GM23338 (cell line): ENCODE data around the gene NOS2. TPM values are rescaled to one million over a fixed set of nuclear protein-coding genes. Genes with fewer than 3 reads are reported as not detected.

ENCODE experiments used
- ATAC-seq: fragments of 200-7000 bp; cut with Tn5 transposase; 3 replicates; pipeline ENCODE4 v1.9.1; 2020
- DNase-seq: peaks from one replicate; pipeline ENCODE4 v3.0.0-alpha.2; 2015; ENCODE audit warnings: low spot score
- H2AFZ ChIP-seq: fragments of 200-600 bp; sonication (generic); 2 replicates; pipeline ENCODE4 v1.8.0; 2016; ENCODE audit warnings: antibody characterized with exemption, mild to moderate bottlenecking, moderate library complexity
- H3F3A ChIP-seq: fragments of 200-600 bp; sonication (generic); replicated peaks from 2 replicates; pipeline ENCODE4 v1.8.0; 2017; ENCODE audit warnings: antibody characterized with exemption, mixed run types, low read depth
- H3K27ac ChIP-seq: fragments of 200-600 bp; sonication (generic); 2 replicates; pipeline ENCODE4 v1.6.1; 2016; ENCODE audit warnings: low read depth
- H3K27me3 ChIP-seq: fragments of 200-600 bp; sonication (generic); 2 replicates; pipeline ENCODE4 v1.8.0; 2016; ENCODE audit warnings: mild to moderate bottlenecking, mixed run types, moderate library complexity; ENCODE audit not compliant: insufficient read depth
- H3K36me3 ChIP-seq: fragments of 200-600 bp; sonication (generic); 2 replicates; pipeline ENCODE4 v1.8.0; 2016; ENCODE audit warnings: mild to moderate bottlenecking; ENCODE audit not compliant: insufficient read depth
- H3K4me1 ChIP-seq: fragments of 200-600 bp; sonication (generic); 2 replicates; pipeline ENCODE4 v1.8.0; 2016; ENCODE audit warnings: mild to moderate bottlenecking, moderate library complexity; ENCODE audit not compliant: insufficient read depth
- H3K4me2 ChIP-seq: fragments of 200-600 bp; sonication (generic); 2 replicates; pipeline ENCODE4 v1.7.1; 2017; ENCODE audit warnings: mixed run types
- H3K4me3 ChIP-seq: fragments of 200-600 bp; sonication (generic); 2 replicates; pipeline ENCODE4 v1.6.1; 2016; ENCODE audit warnings: mixed run types
- H3K79me2 ChIP-seq: fragments of 200-600 bp; sonication (generic); replicated peaks from 2 replicates; pipeline ENCODE4 v1.8.0; 2017; ENCODE audit warnings: mild to moderate bottlenecking; ENCODE audit not compliant: insufficient read depth
- H3K9me2 ChIP-seq: fragments of 200-600 bp; sonication (generic); 2 replicates; pipeline ENCODE4 v1.8.0; 2017; ENCODE audit not compliant: insufficient read depth
- H4K20me1 ChIP-seq: fragments of 200-600 bp; sonication (generic); replicated peaks from 2 replicates; pipeline ENCODE4 v1.8.0; 2017; ENCODE audit warnings: mild to moderate bottlenecking; ENCODE audit not compliant: insufficient read depth
- H3K27ac Mint-ChIP-seq: 2 replicates; pipeline ENCODE4 v1.8.0; 2020; ENCODE audit warnings: inconsistent platforms, mild to moderate bottlenecking, moderate library complexity, mixed read lengths
- H3K27me3 Mint-ChIP-seq: 3 replicates; pipeline ENCODE4 v1.8.0; 2022; ENCODE audit warnings: low read depth, mild to moderate bottlenecking, moderate library complexity, mixed read lengths, inconsistent platforms; ENCODE audit not compliant: insufficient read depth, poor library complexity
- H3K36me3 Mint-ChIP-seq: 3 replicates; pipeline ENCODE4 v1.8.0; 2021; ENCODE audit warnings: low read depth, mild to moderate bottlenecking, inconsistent platforms, moderate library complexity, mixed read lengths
- H3K4me1 Mint-ChIP-seq: 3 replicates; pipeline ENCODE4 v1.8.0; 2020; ENCODE audit warnings: mild to moderate bottlenecking, inconsistent platforms, mixed read lengths
- H3K4me3 Mint-ChIP-seq: 3 replicates; pipeline ENCODE4 v1.8.0; 2021; ENCODE audit warnings: moderate library complexity, mild to moderate bottlenecking, inconsistent platforms, mixed read lengths
- H3K9me3 Mint-ChIP-seq: 3 replicates; pipeline ENCODE4 v1.8.0; 2020; ENCODE audit warnings: moderate library complexity, mild to moderate bottlenecking, inconsistent platforms, mixed read lengths
- CTCF ChIP-seq, 2 experiments: fragments of 200-600 bp in 1 of 2; sonication (generic) in 1 of 2; conservative IDR thresholded peaks; 2 replicates each; pipeline versions ENCODE4 v1.5.1 to v1.6.1; 2016 to 2017; ENCODE audit warnings: antibody characterized with exemption in 2 of 2, low read depth in 2 of 2, mild to moderate bottlenecking in 2 of 2, moderate library complexity in 1 of 2
- ETS1 ChIP-seq: IDR thresholded peaks from 2 replicates; pipeline ENCODE4 v1.6.1; 2016; ENCODE audit warnings: antibody characterized with exemption
- EZH2phosphoT487 ChIP-seq: fragments of 200-600 bp; sonication (generic); IDR thresholded peaks from one replicate; pipeline ENCODE4 v1.8.1; 2018; ENCODE audit warnings: antibody characterized with exemption; ENCODE audit not compliant: unreplicated experiment
- JUNB ChIP-seq: IDR thresholded peaks from one replicate; pipeline ENCODE4 v1.6.1; 2016; ENCODE audit warnings: antibody characterized with exemption; ENCODE audit not compliant: unreplicated experiment
- REST ChIP-seq: IDR thresholded peaks from one replicate; pipeline ENCODE4 v1.6.1; 2018; ENCODE audit warnings: antibody characterized with exemption; ENCODE audit not compliant: unreplicated experiment
- STAT1 ChIP-seq: IDR thresholded peaks from one replicate; pipeline ENCODE4 v1.6.1; 2016; ENCODE audit warnings: antibody characterized with exemption; ENCODE audit not compliant: unreplicated experiment
- ZNF114 ChIP-seq: fragments of 250-450 bp; sonication (Bioruptor Pico); IDR thresholded peaks from 2 replicates; pipeline ENCODE4 v1.5.0; 2020; ENCODE audit warnings: mild to moderate bottlenecking, moderate library complexity
- polyA plus RNA-seq: library from polyadenylated mRNA; unstranded; fragments of >200 nt; fragmentation: Nextera tagmentation; extraction: Ambion mirVana; gene quantifications from 2 replicates; pipeline ENCODE4 v1.2.1, GENCODE V29; 2016
- total RNA-seq: library from RNA; depleted of rRNA; stranded (reverse); fragments of >200 nt; shearing (Covaris generic); gene quantifications from 2 replicates; pipeline ENCODE4 v1.2.3, GENCODE V29; 2014

NOS2 gene
- total and polyA plus RNA-seq, 2 experiments from 2014 or later, result 0.44 to 2.7 TPM

- TF ChIP-seq CTCF (conservative IDR thresholded peaks at IDR 0.05; ENCODE audit: low read depth in 2 of 2) (no peak), REST (no peak), STAT1 (no peak)
These were observed 51.9 kb downstream of the NOS2 start (continued) for GRCh38 chr17:27748360-27748825.

GRCh38 chr17:27747462-27748359 lies 52.6 kb downstream of the NOS2 start:
- H3K4me1 ChIP-seq, result no peaks in the 10 kb centered on the region
- DNase-seq (peak; percentile 90), ATAC-seq (peak; percentile 86)
- H4K20me1 ChIP-seq, result no peaks in the 10 kb centered on the region
- no peaks in the 10 kb centered on the region for H3K36me3 Mint-ChIP-seq
- peaks cover 11% of the 10 kb centered on the region for H3K4me1 Mint-ChIP-seq
- no peaks in the 10 kb centered on the region for H3K79me2 ChIP-seq
- H3K4me2 ChIP-seq, result no peak overlapping the region
- H3K27ac ChIP-seq, result no peak overlapping the region
- no peaks in the 10 kb centered on the region for H3K36me3 ChIP-seq
- H3K9me2 ChIP-seq, result no peaks in the 10 kb centered on the region
- no peak overlapping the region for H3K4me3 Mint-ChIP-seq
- H3K27me3 Mint-ChIP-seq, result peaks cover 10% of the 10 kb centered on the region
- peaks cover 3% of the 10 kb centered on the region; the same call in 2 of the 3 replicates for H3K9me3 Mint-ChIP-seq
- TF ChIP-seq ETS1, result peak; percentile 77
- peak; percentile 65 to 82 for TF ChIP-seq CTCF (conservative IDR thresholded peaks at IDR 0.05; ENCODE audit: low read depth in 2 of 2)
- TF ChIP-seq ZNF114 (CRISPR knock-in tag), result no peak
- TF ChIP-seq JUNB, result no peak
- no peak for TF ChIP-seq EZH2phosphoT487
- H3K27ac Mint-ChIP-seq, result no peak overlapping the region
- no peaks in the 10 kb centered on the region for H3K27me3 ChIP-seq
- H2AFZ ChIP-seq, result no peak overlapping the region
- H3F3A ChIP-seq, result no peaks in the 10 kb centered on the region
- no peak overlapping the region for H3K4me3 ChIP-seq
